Right cardiac atrium (tissue), 5 donors: ENCODE measurements around the gene ATP2B2. TPM values are rescaled to one million over a fixed set of nuclear protein-coding genes. Genes with fewer than 3 reads are reported as not detected.

Source experiments
- ATAC-seq, 2 donors: fragments of 200-7000 bp; cut with Tn5 transposase; one replicate each; pipeline versions ENCODE4 v1.8.0 to v1.9.1; 2020; ENCODE audit warnings: moderate library complexity in 2 of 2, mild to moderate bottlenecking in 1 of 2
- DNase-seq, 3 donors: peaks; one replicate each; pipeline ENCODE4 v3.0.0-alpha.2; 2020
- H3K27ac ChIP-seq: one replicate; pipeline ENCODE4 v1.5.1; 2013; ENCODE audit warnings: mild to moderate bottlenecking, low read length, control low read depth, moderate library complexity
- H3K27me3 ChIP-seq: one replicate; pipeline ENCODE4 v1.6.1; 2013; ENCODE audit not compliant: control insufficient read depth, insufficient read depth
- H3K4me1 ChIP-seq: one replicate; pipeline ENCODE4 v1.6.1; 2013; ENCODE audit warnings: low read length; ENCODE audit not compliant: control insufficient read depth, insufficient read depth
- H3K4me3 ChIP-seq: one replicate; pipeline ENCODE4 v1.5.1; 2013; ENCODE audit warnings: low read length, control low read depth
- H3K9me3 ChIP-seq: one replicate; pipeline ENCODE4 v1.6.1; 2013; ENCODE audit warnings: low read length; ENCODE audit not compliant: control insufficient read depth
- WGBS: extraction: QIAGEN DNeasy Blood & Tissue Kit; methylation state at CpG from one replicate; pipeline ENCODE4 v1.1.7; 2013; 5-methylcytosine and 5-hydroxymethylcytosine counted together
- intact Hi-C, 4 donors: fragments of 100-400 bp; cut with DNase I; formaldehyde crosslinking; loops; one replicate each; pipeline versions ENCODE4 v1.11.0 to v1.14.0; 2022 to 2023
- microRNA-seq, 2 donors: library from miRNA; unstranded; fragments of <30 nt; microRNA quantifications; one replicate each; pipeline ENCODE4 v1.2.0, GENCODE V29; 2020 to 2021
- polyA plus RNA-seq: library from polyadenylated mRNA; stranded (reverse); fragments of 200-250 nt; gene quantifications from one replicate; pipeline ENCODE4 v1.2.3, GENCODE V29; 2013
- total RNA-seq, 4 donors: library from RNA; stranded (reverse); fragmentation: NEBNext Ultra II Directional; extraction: Animal tissue kit (Norgen Biotek cat#: 25700); gene quantifications; one replicate each; pipeline ENCODE4 v1.2.1, GENCODE V29; 2021
- donor health status: healthy with polysubstance abuse.
- donor health status: DM: no; HTN: yes; CAD: no.
- donor health status: DM: no; HTN: no; CAD: no.
- donor health status: DM: no; HTN: yes; CAD: no; lungs with severe emphysema.
- donor health status: DM: yes; HTN: yes; CAD: no.

Gene ATP2B2
- total and polyA plus RNA-seq, 5 donors: 0.14 to 0.36 (median 0.20) TPM

- intact Hi-C loops: no loop called here
- ATAC-seq: no peak
- H3K27ac ChIP-seq: no peak overlapping the region
- H3K4me3 ChIP-seq: no peak overlapping the region
- H3K9me3 ChIP-seq: no peaks in the 10 kb centered on the region
- H3K27me3 ChIP-seq: no peaks in the 10 kb centered on the region
- H3K4me1 ChIP-seq: no peaks in the 10 kb centered on the region
- WGBS: 61% methylated on average over 1 of the region's 1 CpG
- DNase-seq: no peak
Measured at GRCh38 chr3:10274601-10275000, 230.8 kb downstream of the ATP2B2 start.

Small RNA genes lying within 50 kb of the gene (microRNA-seq; reads per million reads assigned to microRNA genes)
- gene MIR378B: 0 to 0.42 reads per million in 2 donors
- 0 reads per million in 2 donors for gene MIR885

Other genes starting within 250 kb of the ATP2B2 start
- not detected for gene GHRL, start 212.6 kb downstream of the ATP2B2 start, total RNA-seq
- gene GHRL, start 212.6 kb downstream of the ATP2B2 start, polyA plus RNA-seq: 0.25 TPM
- 10 to 100 TPM; 53.7 to 86.8 (median 70.8) TPM for gene SEC13, start 184.5 kb downstream of the ATP2B2 start, total RNA-seq
- 74.1 TPM for gene SEC13, start 184.5 kb downstream of the ATP2B2 start, polyA plus RNA-seq